Endothelial cell of umbilical vein (primary cell): ENCODE results near the gene STAT4. TPM values are rescaled to one million over a fixed set of nuclear protein-coding genes. Genes with fewer than 3 reads are reported as not detected.

ENCODE experiments used
- BruUV-seq: library from RNA; stranded (reverse); fragments of 400-500 nt; replicated peaks from 2 replicates; lab custom pipeline; 2021; lab: Mats Ljungman, UMichigan
- CTCF ChIA-PET: fragments of 300-600, 350-600 bp; sonication (Branson Sonifier 250); formaldehyde crosslinking; loops from one replicate; lab custom pipeline; 2021; ENCODE audit warnings: antibody characterized with exemption, inconsistent platforms; lab: Charles Lee
- POLR2A ChIA-PET: fragments of 300-600, 350-600 bp; sonication (Branson Sonifier 250); formaldehyde crosslinking; loops from one replicate; lab custom pipeline; 2021; ENCODE audit warnings: antibody characterized with exemption, inconsistent platforms; lab: Charles Lee
- DNase-seq: peaks from one replicate; pipeline ENCODE4 v3.0.0-alpha.2; 2011; ENCODE audit warnings: low read depth, low spot score
- FAIRE-seq: peaks from 2 replicates; lab custom pipeline; 2011; peaks lifted over from hg19 to GRCh38; lab: Jason Lieb, UNC
- H2AFZ ChIP-seq: 2 replicates; pipeline ENCODE4 v1.6.0; 2012; ENCODE audit warnings: low read depth, low read length, control low read depth, inconsistent platforms
- H3K27ac ChIP-seq: 2 replicates; pipeline ENCODE4 v1.5.1; 2011; ENCODE audit warnings: low read depth, mild to moderate bottlenecking, control low read depth, low read length, moderate library complexity; ENCODE audit not compliant: insufficient read depth
- H3K27me3 ChIP-seq, 2 experiments: 2 replicates each; pipeline versions ENCODE4 v1.6.0 to v1.6.1; 2011; ENCODE audit warnings: low read length in 2 of 2, mixed read lengths in 1 of 2; ENCODE audit not compliant: control insufficient read depth in 2 of 2, insufficient read depth in 2 of 2
- H3K36me3 ChIP-seq, 2 experiments: 2 replicates in 1 of 2; 3 replicates in 1 of 2; pipeline ENCODE4 v1.5.1; 2011; ENCODE audit warnings: low read length in 2 of 2, mild to moderate bottlenecking in 1 of 2, moderate library complexity in 1 of 2; ENCODE audit not compliant: control insufficient read depth in 2 of 2, insufficient read depth in 2 of 2; ENCODE audit errors: extremely low read depth in 1 of 2
- H3K4me1 ChIP-seq: 3 replicates; pipeline ENCODE4 v1.5.1; 2011; ENCODE audit warnings: mild to moderate bottlenecking, low read length; ENCODE audit not compliant: control insufficient read depth, insufficient read depth; ENCODE audit errors: extremely low read depth
- H3K4me2 ChIP-seq: 2 replicates; pipeline ENCODE4 v1.6.1; 2011; ENCODE audit warnings: low read length, control low read depth, mixed read lengths; ENCODE audit not compliant: insufficient read depth
- H3K4me3 ChIP-seq, 3 experiments: fragments of 200-600 bp in 1 of 3; sonication (generic), shearing (Covaris generic) in 1 of 3; replicated peaks in 1 of 3; 2 replicates each; pipeline ENCODE4 v1.5.1; 2011 to 2016; ENCODE audit warnings: control low read depth in 3 of 3, low read length in 3 of 3, mild to moderate bottlenecking in 2 of 3, inconsistent platforms in 1 of 3, low read depth in 1 of 3, moderate library complexity in 1 of 3; ENCODE audit not compliant: insufficient read depth in 1 of 3
- H3K79me2 ChIP-seq: 2 replicates; pipeline ENCODE4 v1.6.0; 2012; ENCODE audit warnings: low read length, inconsistent platforms; ENCODE audit not compliant: control insufficient read depth, insufficient read depth
- H3K9ac ChIP-seq: replicated peaks from 2 replicates; pipeline ENCODE3; 2011; ENCODE audit warnings: low read length, control low read depth; ENCODE audit not compliant: insufficient read depth; ENCODE audit errors: extremely low read depth
- H3K9me1 ChIP-seq: replicated peaks from 3 replicates; pipeline ENCODE4 v1.6.0; 2011; ENCODE audit warnings: mild to moderate bottlenecking, low read length; ENCODE audit not compliant: control insufficient read depth, insufficient read depth; ENCODE audit errors: extremely low read depth
- H3K9me3 ChIP-seq: replicated peaks from 2 replicates; pipeline ENCODE4 v1.5.1; 2012; ENCODE audit warnings: low read length, inconsistent platforms; ENCODE audit not compliant: control insufficient read depth, insufficient read depth
- H4K20me1 ChIP-seq: replicated peaks from 2 replicates; pipeline ENCODE3; 2011; ENCODE audit warnings: mild to moderate bottlenecking, low read length; ENCODE audit not compliant: control insufficient read depth, insufficient read depth; ENCODE audit errors: extremely low read depth
- CTCF ChIP-seq, 2 donors: IDR thresholded peaks; 1 replicate in 1 of 2; 2 replicates in 1 of 2; pipeline ENCODE4 v1.5.1; 2011; ENCODE audit warnings: low read length in 2 of 2, mild to moderate bottlenecking in 2 of 2, moderate library complexity in 2 of 2, control low read depth in 1 of 2, inconsistent platforms in 1 of 2, low read depth in 1 of 2; ENCODE audit not compliant: insufficient read depth in 1 of 2; ENCODE audit errors: extremely low read depth in 1 of 2
- EZH2 ChIP-seq: IDR thresholded peaks from 2 replicates; pipeline ENCODE4 v1.6.1; 2012; ENCODE audit warnings: borderline replicate concordance, low read depth, mild to moderate bottlenecking, moderate library complexity, low read length, inconsistent platforms; ENCODE audit not compliant: severe bottlenecking
- FOS ChIP-seq: IDR thresholded peaks from 2 replicates; pipeline ENCODE4 v1.6.1; 2011; ENCODE audit warnings: mild to moderate bottlenecking, low read length, moderate library complexity, borderline replicate concordance; ENCODE audit not compliant: insufficient read depth
- GATA2 ChIP-seq: IDR thresholded peaks from 2 replicates; pipeline ENCODE4 v1.7.0; 2011; ENCODE audit warnings: low read depth, mild to moderate bottlenecking, moderate library complexity, mixed read lengths, low read length; ENCODE audit not compliant: insufficient read length, insufficient read depth
- JUN ChIP-seq: IDR thresholded peaks from 2 replicates; pipeline ENCODE4 v1.6.1; 2011; ENCODE audit warnings: borderline replicate concordance, low read depth; ENCODE audit not compliant: insufficient read length, insufficient read depth
- MYC ChIP-seq: IDR thresholded peaks from one replicate; pipeline ENCODE4 v1.6.1; 2011; ENCODE audit warnings: mild to moderate bottlenecking, low read depth, low read length
- POLR2A ChIP-seq: IDR thresholded peaks from 2 replicates; pipeline ENCODE4 v1.6.1; 2012; ENCODE audit warnings: low read depth, mild to moderate bottlenecking, control low read depth, low read length
- POLR2AphosphoS5 ChIP-seq: IDR thresholded peaks from 2 replicates; pipeline ENCODE4 v1.6.1; 2012; ENCODE audit warnings: low read depth, mild to moderate bottlenecking, control low read depth, low read length, moderate library complexity; ENCODE audit not compliant: insufficient read depth
- dilution Hi-C: fragments of 300-500 bp; cut with MboI; formaldehyde crosslinking; loops from one replicate; pipeline ENCODE4 v1.15.0; 2019; ENCODE audit warnings: low sequenced_read_pairs; ENCODE audit not compliant: extremely low pct_ligation_motif_present
- intact Hi-C: fragments of 100-400 bp; cut with micrococcal nuclease; formaldehyde crosslinking; loops from one replicate; pipeline ENCODE4 v1.10.0; 2022
- polyA plus RNA-seq, 4 experiments: library from polyadenylated mRNA; depleted of rRNA in 3 of 4; stranded (reverse) in 3 of 4; unstranded in 1 of 4; fragments of >200 nt; gene quantifications; 2 replicates each; pipeline versions ENCODE4 v1.2.1 to v1.2.3, GENCODE V29; 2011 to 2012; ENCODE audit warnings: missing spikeins in 1 of 4
- total RNA-seq: library from RNA; stranded (reverse); gene quantifications from 2 replicates; pipeline ENCODE4 v1.2.3, GENCODE V29; 2021

STAT4 gene
- total and polyA plus RNA-seq, 2 donors (not counting 3 experiments of a cell fraction or from before 2014, with no cell fraction given), result 0.46 to 1.2 TPM

GRCh38 chr2:191122638-191123294, 28.0 kb downstream of the STAT4 start:
- dilution Hi-C loops, result no loop called here
- no peak for FAIRE-seq
- TF ChIP-seq CTCF (IDR thresholded peaks at IDR 0.05; ENCODE audit: extremely low read depth in 1 of 2, insufficient read depth in 1 of 2, low read depth in 1 of 2, low read length in 2 of 2) (no peak), POLR2A (no peak), FOS (no peak), POLR2AphosphoS5 (no peak), MYC (no peak), GATA2 (no peak), EZH2 (no peak), JUN (no peak)

More at GRCh38 chr2:191122638-191123294, 28.0 kb downstream of the STAT4 start:
- no peaks in the 10 kb centered on the region for H3K79me2 ChIP-seq
- H3K27ac ChIP-seq, result no peak overlapping the region
- no peaks in the 10 kb centered on the region for H3K27me3 ChIP-seq
- H3K9me3 ChIP-seq, result no peaks in the 10 kb centered on the region
- POLR2A ChIA-PET, result no interaction called here
- H3K9ac ChIP-seq, result no peak overlapping the region
- intact Hi-C loops, result no loop called here
- H3K36me3 ChIP-seq, result no peaks in the 10 kb centered on the region
- DNase-seq, result no peak
- H3K4me3 ChIP-seq, result no peak overlapping the region
- no peaks in the 10 kb centered on the region for H3K9me1 ChIP-seq
- no peak overlapping the region for H2AFZ ChIP-seq
- no TSS peak for BruUV-seq
- H3K4me2 ChIP-seq, result no peak overlapping the region
- CTCF ChIA-PET, result no interaction called here
- no peaks in the 10 kb centered on the region for H4K20me1 ChIP-seq
- H3K4me1 ChIP-seq, result no peaks in the 10 kb centered on the region
